ENCODE measurements around the gene MTX1. TPM values are rescaled to one million over a fixed set of nuclear protein-coding genes. Genes with fewer than 3 reads are reported as not detected.

MTX1 gene
- total and polyA plus RNA-seq, 2 experiments from 2014 or later, result 61.4 to 69.2 TPM

GRCh38 chr1:155247667-155248553 is 39.4 kb downstream of the MTX1 start:
- Histone ChIP-seq H3F3A (ENCODE audit: insufficient read depth) (peaks cover 23% of the 10 kb centered on the region), H3K4me3 (no peak overlapping the region), H3K9ac (no peak overlapping the region), H3K9me2 (ENCODE audit: insufficient read depth) (no peaks in the 10 kb centered on the region), H2AFZ (no peak overlapping the region), H3K4me1 (ENCODE audit: insufficient read depth) (peaks cover 10% of the 10 kb centered on the region), H4K20me1 (ENCODE audit: insufficient read depth) (no peaks in the 10 kb centered on the region), H3K79me2 (ENCODE audit: insufficient read depth) (peaks cover 9% of the 10 kb centered on the region), H3K36me3 (ENCODE audit: low read depth) (no peaks in the 10 kb centered on the region), H3K9me3 (ENCODE audit: low read depth) (no peaks in the 10 kb centered on the region), H3K4me2 (ENCODE audit: unreplicated experiment) (no peak overlapping the region), H3K27ac (no peak overlapping the region), H3K27me3 (replicated peaks; ENCODE audit: insufficient read depth) (no peaks in the 10 kb centered on the region)
- TF ChIP-seq EZH2 (IDR thresholded peaks at IDR 0.05; ENCODE audit: insufficient read depth, poor library complexity, severe bottlenecking) (no peak), EZH2phosphoT487 (IDR thresholded peaks at IDR 0.05; ENCODE audit: insufficient read depth, low read depth) (no peak)
- DNase-seq, result no peak
- in situ Hi-C loops (cut with MboI), result no loop called here
- 91 to 92% methylated on average over 26 of the region's 26 CpGs for WGBS, 2 experiments (ENCODE audit: low coverage in 1 of 2, low lambda C conversion rate in 2 of 2, missing lambda C conversion rate in 2 of 2)

- DNase-seq, result no peak
- Histone ChIP-seq H3F3A (ENCODE audit: insufficient read depth) (peaks cover 8% of the 10 kb centered on the region; the same call in 1 of the 2 replicates), H3K9me3 (ENCODE audit: low read depth) (no peaks in the 10 kb centered on the region), H3K9ac (0 out of 2 replicates have a peak overlapping the region, but pooled peaks have one; percentile 26), H2AFZ (peak overlapping the region; percentile 68), H3K27ac (no peak overlapping the region), H3K4me2 (ENCODE audit: unreplicated experiment) (no peak overlapping the region), H3K9me2 (ENCODE audit: insufficient read depth) (no peaks in the 10 kb centered on the region), H4K20me1 (ENCODE audit: insufficient read depth) (no peaks in the 10 kb centered on the region), H3K4me1 (ENCODE audit: insufficient read depth) (peaks cover 9% of the 10 kb centered on the region; the same call in 1 of the 2 replicates), H3K4me3 (no peak overlapping the region), H3K27me3 (replicated peaks; ENCODE audit: insufficient read depth) (no peaks in the 10 kb centered on the region), H3K79me2 (ENCODE audit: insufficient read depth) (peaks cover 23% of the 10 kb centered on the region), H3K36me3 (ENCODE audit: low read depth) (no peaks in the 10 kb centered on the region)
- TF ChIP-seq EZH2phosphoT487 (IDR thresholded peaks at IDR 0.05; ENCODE audit: insufficient read depth, low read depth), result no peak
- TF ChIP-seq EZH2 (IDR thresholded peaks at IDR 0.05; ENCODE audit: insufficient read depth, poor library complexity, severe bottlenecking), result no peak
- in situ Hi-C loops (cut with MboI), result no loop called here
- 42 to 59% methylated on average over 10 to 23 of the region's 28 CpGs for WGBS, 2 experiments (ENCODE audit: low coverage in 1 of 2, low lambda C conversion rate in 2 of 2, missing lambda C conversion rate in 2 of 2)
These were observed 41.7 kb downstream of the MTX1 start for GRCh38 chr1:155250246-155250632.

- H2AFZ ChIP-seq, result peak overlapping the region; percentile 68
- DNase-seq, result peak; percentile 95
These were observed 42.3 kb downstream of the MTX1 start for GRCh38 chr1:155250633-155251449.

GRCh38 chr1:155251566-155251965 is 43.1 kb downstream of the MTX1 start:
- Histone ChIP-seq H3F3A (ENCODE audit: insufficient read depth) (peaks cover 9% of the 10 kb centered on the region; the same call in 1 of the 2 replicates), H2AFZ (no peak overlapping the region), H3K4me3 (no peak overlapping the region), H3K4me2 (ENCODE audit: unreplicated experiment) (no peak overlapping the region), H3K27me3 (replicated peaks; ENCODE audit: insufficient read depth) (no peaks in the 10 kb centered on the region), H3K9ac (no peak overlapping the region), H3K79me2 (ENCODE audit: insufficient read depth) (peaks cover 23% of the 10 kb centered on the region), H3K9me2 (ENCODE audit: insufficient read depth) (no peaks in the 10 kb centered on the region), H3K27ac (no peak overlapping the region), H3K36me3 (ENCODE audit: low read depth) (no peaks in the 10 kb centered on the region), H4K20me1 (ENCODE audit: insufficient read depth) (no peaks in the 10 kb centered on the region), H3K4me1 (ENCODE audit: insufficient read depth) (peaks cover 7% of the 10 kb centered on the region; the same call in 1 of the 2 replicates), H3K9me3 (ENCODE audit: low read depth) (no peaks in the 10 kb centered on the region)
- TF ChIP-seq EZH2 (IDR thresholded peaks at IDR 0.05; ENCODE audit: insufficient read depth, poor library complexity, severe bottlenecking), result no peak
- TF ChIP-seq EZH2phosphoT487 (IDR thresholded peaks at IDR 0.05; ENCODE audit: insufficient read depth, low read depth), result no peak
- WGBS, 2 experiments (ENCODE audit: low coverage in 1 of 2, low lambda C conversion rate in 2 of 2, missing lambda C conversion rate in 2 of 2), result 85 to 94% methylated on average over 3 to 7 of the region's 7 CpGs
- in situ Hi-C loops (cut with MboI), result no loop called here
- DNase-seq, result no peak

More at GRCh38 chr1:155250633-155251449, 42.3 kb downstream of the MTX1 start:
- 18 to 28% methylated on average over 22 of the region's 23 CpGs for WGBS, 2 experiments (ENCODE audit: low coverage in 1 of 2, low lambda C conversion rate in 2 of 2, missing lambda C conversion rate in 2 of 2)
- H3K9me3 ChIP-seq (ENCODE audit: low read depth), result no peaks in the 10 kb centered on the region
- no peaks in the 10 kb centered on the region for H4K20me1 ChIP-seq (ENCODE audit: insufficient read depth)
- no peaks in the 10 kb centered on the region for H3K27me3 ChIP-seq (replicated peaks; ENCODE audit: insufficient read depth)
- H3K9ac ChIP-seq, result 0 out of 2 replicates have a peak overlapping the region, but pooled peaks have one; percentile 26
- in situ Hi-C loops (cut with MboI), result no loop called here
- no peak overlapping the region for H3K4me2 ChIP-seq (ENCODE audit: unreplicated experiment)
- H3F3A ChIP-seq (ENCODE audit: insufficient read depth), result peaks cover 3% of the 10 kb centered on the region; the same call in 1 of the 2 replicates
- peaks cover 23% of the 10 kb centered on the region for H3K79me2 ChIP-seq (ENCODE audit: insufficient read depth)
- no peaks in the 10 kb centered on the region for H3K9me2 ChIP-seq (ENCODE audit: insufficient read depth)
- H3K4me3 ChIP-seq, result no peak overlapping the region
- H3K4me1 ChIP-seq (ENCODE audit: insufficient read depth), result peaks cover 7% of the 10 kb centered on the region; the same call in 1 of the 2 replicates
- no peak for TF ChIP-seq EZH2phosphoT487 (IDR thresholded peaks at IDR 0.05; ENCODE audit: insufficient read depth, low read depth)
- no peak for TF ChIP-seq EZH2 (IDR thresholded peaks at IDR 0.05; ENCODE audit: insufficient read depth, poor library complexity, severe bottlenecking)
- H3K36me3 ChIP-seq (ENCODE audit: low read depth), result no peaks in the 10 kb centered on the region
- H3K27ac ChIP-seq, result no peak overlapping the region

Measured in GM23248 (cell line).